Measurements from ENCODE around the gene PRR15. TPM values are rescaled to one million over a fixed set of nuclear protein-coding genes. Genes with fewer than 3 reads are reported as not detected.

The PRR15 gene
- total and polyA plus RNA-seq, 2 of the 13 experiments (the other 11 are each of a cell fraction or from before 2014, with no cell fraction given), result 2.3 to 7.8 TPM

DNA sequence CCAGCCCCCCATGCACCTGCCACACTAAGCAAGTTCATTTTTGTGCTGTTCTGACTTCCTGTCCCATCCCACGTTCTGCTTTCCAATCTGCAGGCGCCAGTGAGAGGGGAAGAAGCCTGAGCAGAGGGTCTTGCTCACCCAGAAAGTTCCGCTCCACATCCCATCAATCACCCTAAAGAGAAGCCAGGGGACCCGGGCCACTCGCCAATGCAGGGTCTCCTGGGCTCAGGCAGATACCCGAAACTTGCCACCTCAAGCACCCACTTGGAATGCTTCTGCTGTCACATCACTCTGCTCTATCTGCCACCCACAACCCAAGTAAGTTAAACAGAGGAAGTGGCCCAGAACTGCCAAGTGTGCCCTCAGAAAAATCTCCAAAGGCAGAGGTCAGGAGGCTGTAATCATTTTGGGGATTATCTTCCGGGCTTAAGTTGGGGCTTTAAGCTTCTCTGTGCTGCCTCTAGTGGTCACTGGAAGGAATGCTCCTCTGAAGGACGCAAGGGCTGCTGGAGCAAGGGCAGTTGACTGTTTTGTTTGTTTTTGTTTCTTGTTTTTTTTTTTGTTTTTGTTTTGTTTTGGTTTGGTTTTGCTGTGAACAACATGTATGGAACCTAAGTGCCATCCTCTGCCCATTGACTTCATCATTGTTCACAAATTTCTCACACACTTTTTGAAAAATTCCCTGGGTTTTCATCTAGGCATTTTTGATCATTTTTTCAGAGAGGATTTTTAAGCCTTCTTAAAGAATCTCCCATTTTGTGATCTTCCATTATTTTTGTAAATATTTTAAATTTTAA is 25.5 kb downstream of the PRR15 start (continued):
- TF ChIP-seq, protein P1, sequence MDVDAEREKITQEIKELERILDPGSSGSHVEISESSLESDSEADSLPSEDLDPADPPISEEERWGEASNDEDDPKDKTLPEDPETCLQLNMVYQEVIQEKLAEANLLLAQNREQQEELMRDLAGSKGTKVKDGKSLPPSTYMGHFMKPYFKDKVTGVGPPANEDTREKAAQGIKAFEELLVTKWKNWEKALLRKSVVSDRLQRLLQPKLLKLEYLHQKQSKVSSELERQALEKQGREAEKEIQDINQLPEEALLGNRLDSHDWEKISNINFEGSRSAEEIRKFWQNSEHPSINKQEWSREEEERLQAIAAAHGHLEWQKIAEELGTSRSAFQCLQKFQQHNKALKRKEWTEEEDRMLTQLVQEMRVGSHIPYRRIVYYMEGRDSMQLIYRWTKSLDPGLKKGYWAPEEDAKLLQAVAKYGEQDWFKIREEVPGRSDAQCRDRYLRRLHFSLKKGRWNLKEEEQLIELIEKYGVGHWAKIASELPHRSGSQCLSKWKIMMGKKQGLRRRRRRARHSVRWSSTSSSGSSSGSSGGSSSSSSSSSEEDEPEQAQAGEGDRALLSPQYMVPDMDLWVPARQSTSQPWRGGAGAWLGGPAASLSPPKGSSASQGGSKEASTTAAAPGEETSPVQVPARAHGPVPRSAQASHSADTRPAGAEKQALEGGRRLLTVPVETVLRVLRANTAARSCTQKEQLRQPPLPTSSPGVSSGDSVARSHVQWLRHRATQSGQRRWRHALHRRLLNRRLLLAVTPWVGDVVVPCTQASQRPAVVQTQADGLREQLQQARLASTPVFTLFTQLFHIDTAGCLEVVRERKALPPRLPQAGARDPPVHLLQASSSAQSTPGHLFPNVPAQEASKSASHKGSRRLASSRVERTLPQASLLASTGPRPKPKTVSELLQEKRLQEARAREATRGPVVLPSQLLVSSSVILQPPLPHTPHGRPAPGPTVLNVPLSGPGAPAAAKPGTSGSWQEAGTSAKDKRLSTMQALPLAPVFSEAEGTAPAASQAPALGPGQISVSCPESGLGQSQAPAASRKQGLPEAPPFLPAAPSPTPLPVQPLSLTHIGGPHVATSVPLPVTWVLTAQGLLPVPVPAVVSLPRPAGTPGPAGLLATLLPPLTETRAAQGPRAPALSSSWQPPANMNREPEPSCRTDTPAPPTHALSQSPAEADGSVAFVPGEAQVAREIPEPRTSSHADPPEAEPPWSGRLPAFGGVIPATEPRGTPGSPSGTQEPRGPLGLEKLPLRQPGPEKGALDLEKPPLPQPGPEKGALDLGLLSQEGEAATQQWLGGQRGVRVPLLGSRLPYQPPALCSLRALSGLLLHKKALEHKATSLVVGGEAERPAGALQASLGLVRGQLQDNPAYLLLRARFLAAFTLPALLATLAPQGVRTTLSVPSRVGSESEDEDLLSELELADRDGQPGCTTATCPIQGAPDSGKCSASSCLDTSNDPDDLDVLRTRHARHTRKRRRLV (CRISPR knock-in tag; IDR thresholded peaks at IDR 0.05), result no peak
- TF ChIP-seq HDAC1 (CRISPR knock-in tag; IDR thresholded peaks at IDR 0.05) (0 out of 2 replicates have a peak, but pooled peaks have one; percentile 18), ZNF124 (CRISPR knock-in tag; IDR thresholded peaks at IDR 0.05) (no peak), PITX1 (CRISPR knock-in tag; IDR thresholded peaks at IDR 0.05) (peak; percentile 80; the same call in 1 of the 2 replicates), RAD21 (CRISPR knock-in tag; IDR thresholded peaks at IDR 0.05) (peak; percentile 35; the same call in 1 of the 2 replicates), MLLT10 (CRISPR knock-in tag; IDR thresholded peaks at IDR 0.05) (no peak), HNRNPL (IDR thresholded peaks at IDR 0.05; ENCODE audit: low read depth, low read length) (no peak), ZFP41 (CRISPR knock-in tag; IDR thresholded peaks at IDR 0.05; ENCODE audit: borderline replicate concordance) (no peak), TEAD3 (CRISPR knock-in tag; optimal IDR thresholded peaks at IDR 0.05; ENCODE audit: borderline replicate concordance) (no peak)
- TF ChIP-seq, protein P2, sequence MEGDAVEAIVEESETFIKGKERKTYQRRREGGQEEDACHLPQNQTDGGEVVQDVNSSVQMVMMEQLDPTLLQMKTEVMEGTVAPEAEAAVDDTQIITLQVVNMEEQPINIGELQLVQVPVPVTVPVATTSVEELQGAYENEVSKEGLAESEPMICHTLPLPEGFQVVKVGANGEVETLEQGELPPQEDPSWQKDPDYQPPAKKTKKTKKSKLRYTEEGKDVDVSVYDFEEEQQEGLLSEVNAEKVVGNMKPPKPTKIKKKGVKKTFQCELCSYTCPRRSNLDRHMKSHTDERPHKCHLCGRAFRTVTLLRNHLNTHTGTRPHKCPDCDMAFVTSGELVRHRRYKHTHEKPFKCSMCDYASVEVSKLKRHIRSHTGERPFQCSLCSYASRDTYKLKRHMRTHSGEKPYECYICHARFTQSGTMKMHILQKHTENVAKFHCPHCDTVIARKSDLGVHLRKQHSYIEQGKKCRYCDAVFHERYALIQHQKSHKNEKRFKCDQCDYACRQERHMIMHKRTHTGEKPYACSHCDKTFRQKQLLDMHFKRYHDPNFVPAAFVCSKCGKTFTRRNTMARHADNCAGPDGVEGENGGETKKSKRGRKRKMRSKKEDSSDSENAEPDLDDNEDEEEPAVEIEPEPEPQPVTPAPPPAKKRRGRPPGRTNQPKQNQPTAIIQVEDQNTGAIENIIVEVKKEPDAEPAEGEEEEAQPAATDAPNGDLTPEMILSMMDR (CRISPR knock-in tag; IDR thresholded peaks at IDR 0.05), result peak; percentile 77
- TF ChIP-seq, protein P3, sequence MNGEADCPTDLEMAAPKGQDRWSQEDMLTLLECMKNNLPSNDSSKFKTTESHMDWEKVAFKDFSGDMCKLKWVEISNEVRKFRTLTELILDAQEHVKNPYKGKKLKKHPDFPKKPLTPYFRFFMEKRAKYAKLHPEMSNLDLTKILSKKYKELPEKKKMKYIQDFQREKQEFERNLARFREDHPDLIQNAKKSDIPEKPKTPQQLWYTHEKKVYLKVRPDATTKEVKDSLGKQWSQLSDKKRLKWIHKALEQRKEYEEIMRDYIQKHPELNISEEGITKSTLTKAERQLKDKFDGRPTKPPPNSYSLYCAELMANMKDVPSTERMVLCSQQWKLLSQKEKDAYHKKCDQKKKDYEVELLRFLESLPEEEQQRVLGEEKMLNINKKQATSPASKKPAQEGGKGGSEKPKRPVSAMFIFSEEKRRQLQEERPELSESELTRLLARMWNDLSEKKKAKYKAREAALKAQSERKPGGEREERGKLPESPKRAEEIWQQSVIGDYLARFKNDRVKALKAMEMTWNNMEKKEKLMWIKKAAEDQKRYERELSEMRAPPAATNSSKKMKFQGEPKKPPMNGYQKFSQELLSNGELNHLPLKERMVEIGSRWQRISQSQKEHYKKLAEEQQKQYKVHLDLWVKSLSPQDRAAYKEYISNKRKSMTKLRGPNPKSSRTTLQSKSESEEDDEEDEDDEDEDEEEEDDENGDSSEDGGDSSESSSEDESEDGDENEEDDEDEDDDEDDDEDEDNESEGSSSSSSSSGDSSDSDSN (CRISPR knock-in tag; IDR thresholded peaks at IDR 0.05), result no peak
- TF ChIP-seq, protein P4, sequence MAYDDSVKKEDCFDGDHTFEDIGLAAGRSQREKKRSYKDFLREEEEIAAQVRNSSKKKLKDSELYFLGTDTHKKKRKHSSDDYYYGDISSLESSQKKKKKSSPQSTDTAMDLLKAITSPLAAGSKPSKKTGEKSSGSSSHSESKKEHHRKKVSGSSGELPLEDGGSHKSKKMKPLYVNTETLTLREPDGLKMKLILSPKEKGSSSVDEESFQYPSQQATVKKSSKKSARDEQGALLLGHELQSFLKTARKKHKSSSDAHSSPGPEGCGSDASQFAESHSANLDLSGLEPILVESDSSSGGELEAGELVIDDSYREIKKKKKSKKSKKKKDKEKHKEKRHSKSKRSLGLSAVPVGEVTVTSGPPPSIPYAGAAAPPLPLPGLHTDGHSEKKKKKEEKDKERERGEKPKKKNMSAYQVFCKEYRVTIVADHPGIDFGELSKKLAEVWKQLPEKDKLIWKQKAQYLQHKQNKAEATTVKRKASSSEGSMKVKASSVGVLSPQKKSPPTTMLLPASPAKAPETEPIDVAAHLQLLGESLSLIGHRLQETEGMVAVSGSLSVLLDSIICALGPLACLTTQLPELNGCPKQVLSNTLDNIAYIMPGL (CRISPR knock-in tag; IDR thresholded peaks at IDR 0.05; ENCODE audit: borderline replicate concordance in 1 of 2, low read depth in 1 of 2), result peak in 1 of 2 experiments; percentile 49; a peak in 1 of 4 replicates
- TF ChIP-seq, protein P5, sequence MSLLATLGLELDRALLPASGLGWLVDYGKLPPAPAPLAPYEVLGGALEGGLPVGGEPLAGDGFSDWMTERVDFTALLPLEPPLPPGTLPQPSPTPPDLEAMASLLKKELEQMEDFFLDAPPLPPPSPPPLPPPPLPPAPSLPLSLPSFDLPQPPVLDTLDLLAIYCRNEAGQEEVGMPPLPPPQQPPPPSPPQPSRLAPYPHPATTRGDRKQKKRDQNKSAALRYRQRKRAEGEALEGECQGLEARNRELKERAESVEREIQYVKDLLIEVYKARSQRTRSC (CRISPR knock-in tag; IDR thresholded peaks at IDR 0.05; ENCODE audit: low read depth), result no peak
- TF ChIP-seq, protein P6, sequence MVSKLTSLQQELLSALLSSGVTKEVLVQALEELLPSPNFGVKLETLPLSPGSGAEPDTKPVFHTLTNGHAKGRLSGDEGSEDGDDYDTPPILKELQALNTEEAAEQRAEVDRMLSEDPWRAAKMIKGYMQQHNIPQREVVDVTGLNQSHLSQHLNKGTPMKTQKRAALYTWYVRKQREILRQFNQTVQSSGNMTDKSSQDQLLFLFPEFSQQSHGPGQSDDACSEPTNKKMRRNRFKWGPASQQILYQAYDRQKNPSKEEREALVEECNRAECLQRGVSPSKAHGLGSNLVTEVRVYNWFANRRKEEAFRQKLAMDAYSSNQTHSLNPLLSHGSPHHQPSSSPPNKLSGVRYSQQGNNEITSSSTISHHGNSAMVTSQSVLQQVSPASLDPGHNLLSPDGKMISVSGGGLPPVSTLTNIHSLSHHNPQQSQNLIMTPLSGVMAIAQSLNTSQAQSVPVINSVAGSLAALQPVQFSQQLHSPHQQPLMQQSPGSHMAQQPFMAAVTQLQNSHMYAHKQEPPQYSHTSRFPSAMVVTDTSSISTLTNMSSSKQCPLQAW (CRISPR knock-in tag; IDR thresholded peaks at IDR 0.05), result 0 out of 2 replicates have a peak, but pooled peaks have one; percentile 29
